Heart left ventricle (tissue), 13 donors: Measurements from ENCODE around the gene PLCXD1.

Source experiments
- CTCF ChIP-seq, 12 donors: fragments of 200-600 bp; sonication (generic) in 4 of 12; IDR thresholded peaks; one replicate each; pipeline versions ENCODE4 v1.5.0 to v1.8.0; 2018 to 2022; ENCODE audit warnings: antibody characterized with exemption in 12 of 12, mild to moderate bottlenecking in 5 of 12
- POLR2A ChIP-seq, 2 donors: fragments of 450-650 bp; IDR thresholded peaks; one replicate each; pipeline ENCODE4 v1.6.1; 2017; ENCODE audit warnings: antibody characterized with exemption in 2 of 2, mild to moderate bottlenecking in 2 of 2, moderate library complexity in 2 of 2
- donor health status: ischemic (EF 13 %, LVEDD 7.1; RV severe dilation, severe dysfunction).
- donor health status: DM: no; HTN: yes; CAD: no.
- donor health status: DM: no; HTN: no; CAD: no.
- donor health status: ischemic (EF 25% LVEDD 6.9; RV normal size, moderate dysfunction).
- donor health status: ischemic (EF 25% LVEDD 5.7; RV mildly dilated, moderate dysfunction).
- donor health status: ischemic (EF 35%, LVEDD 5.7; RV mildly dilated, moderate dysfunction).
- donor health status: nonischemic (EF 11% LVEDD 7.7; RV severe dilation, severe dysfunction).
- donor health status: DM: yes; HTN: yes; CAD: no.
- donor health status: PGD.
- donor health status: ischemic (EF 29% LVEDD 5.4; RV normal size, mild dysfunction).
- donor health status: nonischemic (EF 23%, LVEDD 6.1; RV moderate dilation, normal function).

GRCh38 chrX:252244-252956 is 28.8 kb upstream of the PLCXD1 start:
- no peak for TF ChIP-seq CTCF (IDR thresholded peaks at IDR 0.05)
- TF ChIP-seq POLR2A (IDR thresholded peaks at IDR 0.05) = no peak
